Left colon (tissue), 2 donors: ENCODE results near the gene ACVR1C. TPM values are rescaled to one million over a fixed set of nuclear protein-coding genes. Genes with fewer than 3 reads are reported as not detected.

Experiments
- ATAC-seq: fragments of 200-7000 bp; cut with Tn5 transposase; one replicate; pipeline ENCODE4 v1.9.1; 2020; ENCODE audit warnings: mild to moderate bottlenecking, moderate library complexity
- DNase-seq, 2 donors: peaks; one replicate each; pipeline ENCODE4 v3.0.0-alpha.2; 2020
- intact Hi-C, 2 donors: fragments of 100-400 bp; cut with DNase I in 1 of 2; cut with micrococcal nuclease in 1 of 2; formaldehyde crosslinking; loops; one replicate each; pipeline versions ENCODE4 v1.11.2 to v1.14.0; 2022; cut with DNase I, micrococcal nuclease
- total RNA-seq, 2 donors: library from RNA; stranded (reverse); fragmentation: NEBNext Ultra II Directional; extraction: Animal tissue kit (Norgen Biotek cat#: 25700); gene quantifications; one replicate each; pipeline ENCODE4 v1.2.1, GENCODE V29; 2021
- donor health status: DM: no; HTN: no; CAD: no.
- donor health status: DM: yes; HTN: yes; CAD: no.

The ACVR1C gene
- total RNA-seq, 2 donors from 2014 or later: 14.6 to 15.7 TPM

GRCh38 chr2:157508676-157509075 lies 120.0 kb downstream of the ACVR1C start:
- no peak for DNase-seq
- intact Hi-C loops: no loop called here
- peak; percentile 76 for ATAC-seq

GRCh38 chr2:157506586-157506985 lies 122.1 kb downstream of the ACVR1C start:
- no peak for ATAC-seq
- DNase-seq: no peak
- intact Hi-C loops: no loop called here

- intact Hi-C loops: no loop called here
- ATAC-seq: peak; percentile 89
- peak; percentile 25 to 35 for DNase-seq
Measured at GRCh38 chr2:157504623-157505022, 124.0 kb downstream of the ACVR1C start.

- DNase-seq (no peak), ATAC-seq (no peak)
- intact Hi-C loops: no loop called here
Measured at GRCh38 chr2:157501026-157501425, 127.6 kb downstream of the ACVR1C start.

- intact Hi-C loops: no loop called here
- ATAC-seq: no peak
- no peak for DNase-seq
Measured at GRCh38 chr2:157500334-157500733, 128.3 kb downstream of the ACVR1C start.

- DNase-seq (no peak), ATAC-seq (no peak)
- intact Hi-C loops: loop anchor here in 1 of 2 donors (10.0 kb wide), 1 partner anchor 516 kb away; no protein-coding TSS in a partner anchor
Measured at GRCh38 chr2:157498483-157498882, 130.2 kb downstream of the ACVR1C start.

- intact Hi-C loops: loop anchor here in 1 of 2 donors (10.0 kb wide), 1 partner anchor 517 kb away; no protein-coding TSS in a partner anchor
- DNase-seq (no peak), ATAC-seq (peak; percentile 93)
Measured at GRCh38 chr2:157497638-157498314, 130.9 kb downstream of the ACVR1C start.

GRCh38 chr2:157492189-157492773 lies 136.4 kb downstream of the ACVR1C start:
- ATAC-seq (peak; percentile 54), DNase-seq (peak; percentile 57 to 71)
- intact Hi-C loops: loop anchor here in 1 of 2 donors (10.0 kb wide), 1 partner anchor 523 kb away; no protein-coding TSS in a partner anchor

- ATAC-seq (peak; percentile 45), DNase-seq (no peak)
- intact Hi-C loops: loop anchor here in 1 of 2 donors (10.0 kb wide), 1 partner anchor 525 kb away; no protein-coding TSS in a partner anchor
Measured at GRCh38 chr2:157489983-157490382, 138.7 kb downstream of the ACVR1C start.

GRCh38 chr2:157488877-157489276 lies 139.8 kb downstream of the ACVR1C start:
- ATAC-seq: peak; percentile 91
- peak; percentile 67 to 83 for DNase-seq

GRCh38 chr2:157487747-157488146 lies 140.9 kb downstream of the ACVR1C start:
- no peak for ATAC-seq
- intact Hi-C loops: no loop called here
- DNase-seq: no peak

More at GRCh38 chr2:157488877-157489276, 139.8 kb downstream of the ACVR1C start:
- intact Hi-C loops: no loop called here

GRCh38 chr2:157487271-157487610 lies 141.4 kb downstream of the ACVR1C start:
- intact Hi-C loops: no loop called here
- ATAC-seq (no peak), DNase-seq (no peak)

- intact Hi-C loops: no loop called here
- no peak for ATAC-seq
- no peak for DNase-seq
Measured at GRCh38 chr2:157486596-157487270, 141.9 kb downstream of the ACVR1C start.

- intact Hi-C loops: no loop called here
- ATAC-seq (peak; percentile 50), DNase-seq (no peak)
Measured at GRCh38 chr2:157480182-157480961, 148.3 kb downstream of the ACVR1C start.

GRCh38 chr2:157479081-157480027 lies 149.3 kb downstream of the ACVR1C start:
- DNase-seq: no peak
- ATAC-seq: no peak
- intact Hi-C loops: no loop called here

GRCh38 chr2:157477919-157478318 lies 150.7 kb downstream of the ACVR1C start:
- ATAC-seq (no peak), DNase-seq (no peak)
- intact Hi-C loops: no loop called here

GRCh38 chr2:157476953-157477709 lies 151.5 kb downstream of the ACVR1C start:
- DNase-seq: no peak
- intact Hi-C loops: no loop called here
- ATAC-seq: no peak
